ENCODE data around the gene BCL7C. TPM values are rescaled to one million over a fixed set of nuclear protein-coding genes. Genes with fewer than 3 reads are reported as not detected.

Gene BCL7C
- total and polyA plus RNA-seq, 2 of the 13 experiments (the other 11 are each of a cell fraction or from before 2014, with no cell fraction given), result 17.7 to 33.8 TPM

DNA sequence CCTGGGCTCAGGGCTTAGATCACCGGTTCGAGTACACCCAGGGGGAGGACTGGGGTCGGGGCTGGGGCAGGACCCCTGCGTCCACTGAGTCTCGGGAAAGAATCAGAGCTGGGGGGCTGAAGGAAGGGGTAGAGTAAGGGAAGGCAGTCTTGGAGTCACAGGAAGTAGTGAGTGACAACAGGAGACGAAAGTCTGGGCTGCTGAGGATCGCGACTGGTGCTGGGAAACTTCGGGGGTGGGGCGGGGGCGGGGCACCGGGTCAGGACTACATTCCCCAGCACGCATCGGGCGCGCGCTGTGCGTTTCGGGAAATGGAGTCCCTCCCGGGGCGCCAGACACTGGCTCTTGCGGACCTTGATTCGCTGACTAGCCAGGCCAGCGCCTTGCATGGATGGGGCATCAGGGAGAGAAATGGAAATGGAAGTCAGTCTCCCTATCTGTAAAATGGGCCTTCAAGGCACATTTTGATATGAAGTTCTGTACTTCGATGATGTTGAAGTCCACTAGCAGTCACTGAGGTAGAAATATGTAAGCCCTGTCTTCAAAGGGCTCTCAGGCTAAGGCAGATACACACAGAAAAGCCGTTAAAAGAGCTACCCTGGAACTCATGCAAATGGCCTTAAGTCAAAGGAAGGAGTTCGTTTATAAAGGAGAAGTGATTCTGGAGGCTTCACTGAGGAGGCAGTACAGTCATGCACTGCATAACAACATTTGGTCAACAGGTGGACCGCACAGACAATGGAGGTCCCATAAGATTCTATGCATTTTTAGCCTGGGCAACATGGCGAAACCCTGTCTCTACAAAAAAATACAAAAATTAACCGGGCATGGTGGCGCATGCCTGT is 3.2 kb upstream of the BCL7C start (continued):
- TF ChIP-seq ASH2L (IDR thresholded peaks at IDR 0.05; ENCODE audit: insufficient read length, low read depth, low read length), result peak; percentile 74
- TF ChIP-seq, protein P1, sequence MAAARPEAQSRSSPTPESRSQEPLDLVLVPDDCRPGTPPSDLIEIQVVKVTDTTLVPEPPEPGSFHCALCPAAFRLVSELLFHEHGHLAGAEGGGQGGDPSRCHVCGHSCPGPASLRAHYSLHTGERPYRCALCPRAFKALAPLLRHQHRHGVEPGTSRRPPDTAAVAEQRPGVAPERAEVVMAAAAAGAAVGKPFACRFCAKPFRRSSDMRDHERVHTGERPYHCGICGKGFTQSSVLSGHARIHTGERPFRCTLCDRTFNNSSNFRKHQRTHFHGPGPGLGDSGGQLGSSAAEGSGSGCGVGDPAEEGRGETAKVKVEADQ (CRISPR knock-in tag; IDR thresholded peaks at IDR 0.05; ENCODE audit: borderline replicate concordance), result no peak; the same call in 1 of the 2 replicates
- TF ChIP-seq ZNF207 (IDR thresholded peaks at IDR 0.05; ENCODE audit: borderline replicate concordance), result no peak
- TF ChIP-seq NFE2L1 (CRISPR knock-in tag; IDR thresholded peaks at IDR 0.05; ENCODE audit: borderline replicate concordance), result no peak
- peak; percentile 31 for TF ChIP-seq SKI (IDR thresholded peaks at IDR 0.05; ENCODE audit: partially characterized antibody)
- TF ChIP-seq NCOR1 (IDR thresholded peaks at IDR 0.05; ENCODE audit: borderline replicate concordance, low read length), result no peak
- 0 out of 2 replicates have a peak, but pooled peaks have one; percentile 14 for TF ChIP-seq ZSCAN21 (CRISPR knock-in tag; IDR thresholded peaks at IDR 0.05; ENCODE audit: borderline replicate concordance)
- no peak for TF ChIP-seq ZSCAN29 (CRISPR knock-in tag; conservative IDR thresholded peaks at IDR 0.05)
- no peak for TF ChIP-seq ZNF136 (CRISPR knock-in tag; IDR thresholded peaks at IDR 0.05; ENCODE audit: low read depth)
- TF ChIP-seq HOXA3 (CRISPR knock-in tag; IDR thresholded peaks at IDR 0.05), result peak; percentile 75
- no peak for TF ChIP-seq SAFB2 (CRISPR knock-in tag; IDR thresholded peaks at IDR 0.05; ENCODE audit: borderline replicate concordance, low read depth)
- no peak; the same call in 1 of the 2 replicates for TF ChIP-seq ZNF333 (CRISPR knock-in tag; IDR thresholded peaks at IDR 0.05; ENCODE audit: borderline replicate concordance)
- TF ChIP-seq ZC3H13 (CRISPR knock-in tag; IDR thresholded peaks at IDR 0.05), result no peak
- TF ChIP-seq, protein P2, sequence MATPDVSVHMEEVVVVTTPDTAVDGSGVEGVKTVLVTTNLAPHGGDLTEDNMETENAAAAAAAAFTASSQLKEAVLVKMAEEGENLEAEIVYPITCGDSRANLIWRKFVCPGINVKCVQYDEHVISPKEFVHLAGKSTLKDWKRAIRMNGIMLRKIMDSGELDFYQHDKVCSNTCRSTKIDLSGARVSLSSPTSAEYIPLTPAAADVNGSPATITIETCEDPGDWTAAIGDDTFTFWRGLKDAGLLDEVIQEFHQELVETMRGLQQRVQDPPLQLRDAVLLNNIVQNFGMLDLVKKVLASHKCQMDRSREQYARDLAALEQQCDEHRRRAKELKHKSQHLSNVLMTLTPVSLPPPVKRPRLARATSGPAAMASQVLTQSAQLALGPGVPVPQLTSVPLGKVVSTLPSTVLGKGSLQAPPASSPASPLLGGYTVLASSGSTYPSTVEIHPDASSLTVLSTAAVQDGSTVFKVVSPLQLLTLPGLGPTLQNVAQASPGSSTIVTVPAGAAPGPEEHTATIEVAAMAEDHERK (CRISPR knock-in tag; IDR thresholded peaks at IDR 0.05; ENCODE audit: low read depth), result no peak
- no peak for TF ChIP-seq DR1 (CRISPR knock-in tag; IDR thresholded peaks at IDR 0.05)
- TF ChIP-seq, protein P3, sequence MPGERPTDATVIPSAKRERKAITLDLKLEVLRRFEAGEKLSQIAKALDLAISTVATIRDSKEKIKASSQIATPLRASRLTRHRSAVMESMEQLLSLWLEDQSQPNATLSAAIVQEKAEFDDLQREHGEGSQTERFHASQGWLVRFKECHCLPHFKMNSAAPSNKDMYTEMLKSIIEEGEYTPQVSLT (CRISPR knock-in tag; IDR thresholded peaks at IDR 0.05; ENCODE audit: borderline replicate concordance, low read depth), result no peak
- TF ChIP-seq, protein P4, sequence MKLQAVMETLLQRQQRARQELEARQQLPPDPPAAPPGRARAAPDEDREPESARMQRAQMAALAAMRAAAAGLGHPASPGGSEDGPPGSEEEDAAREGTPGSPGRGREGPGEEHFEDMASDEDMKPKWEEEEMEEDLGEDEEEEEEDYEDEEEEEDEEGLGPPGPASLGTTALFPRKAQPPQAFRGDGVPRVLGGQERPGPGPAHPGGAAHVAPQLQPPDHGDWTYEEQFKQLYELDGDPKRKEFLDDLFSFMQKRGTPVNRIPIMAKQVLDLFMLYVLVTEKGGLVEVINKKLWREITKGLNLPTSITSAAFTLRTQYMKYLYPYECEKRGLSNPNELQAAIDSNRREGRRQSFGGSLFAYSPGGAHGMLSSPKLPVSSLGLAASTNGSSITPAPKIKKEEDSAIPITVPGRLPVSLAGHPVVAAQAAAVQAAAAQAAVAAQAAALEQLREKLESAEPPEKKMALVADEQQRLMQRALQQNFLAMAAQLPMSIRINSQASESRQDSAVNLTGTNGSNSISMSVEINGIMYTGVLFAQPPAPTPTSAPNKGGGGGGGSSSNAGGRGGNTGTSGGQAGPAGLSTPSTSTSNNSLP (IDR thresholded peaks at IDR 0.05; ENCODE audit: low read depth, low read length), result no peak
- TF ChIP-seq MXD4 (CRISPR knock-in tag; IDR thresholded peaks at IDR 0.05), result no peak
- TF ChIP-seq, protein P5, sequence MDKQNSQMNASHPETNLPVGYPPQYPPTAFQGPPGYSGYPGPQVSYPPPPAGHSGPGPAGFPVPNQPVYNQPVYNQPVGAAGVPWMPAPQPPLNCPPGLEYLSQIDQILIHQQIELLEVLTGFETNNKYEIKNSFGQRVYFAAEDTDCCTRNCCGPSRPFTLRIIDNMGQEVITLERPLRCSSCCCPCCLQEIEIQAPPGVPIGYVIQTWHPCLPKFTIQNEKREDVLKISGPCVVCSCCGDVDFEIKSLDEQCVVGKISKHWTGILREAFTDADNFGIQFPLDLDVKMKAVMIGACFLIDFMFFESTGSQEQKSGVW (CRISPR knock-in tag; IDR thresholded peaks at IDR 0.05; ENCODE audit: borderline replicate concordance), result no peak
- TF ChIP-seq, protein P6, sequence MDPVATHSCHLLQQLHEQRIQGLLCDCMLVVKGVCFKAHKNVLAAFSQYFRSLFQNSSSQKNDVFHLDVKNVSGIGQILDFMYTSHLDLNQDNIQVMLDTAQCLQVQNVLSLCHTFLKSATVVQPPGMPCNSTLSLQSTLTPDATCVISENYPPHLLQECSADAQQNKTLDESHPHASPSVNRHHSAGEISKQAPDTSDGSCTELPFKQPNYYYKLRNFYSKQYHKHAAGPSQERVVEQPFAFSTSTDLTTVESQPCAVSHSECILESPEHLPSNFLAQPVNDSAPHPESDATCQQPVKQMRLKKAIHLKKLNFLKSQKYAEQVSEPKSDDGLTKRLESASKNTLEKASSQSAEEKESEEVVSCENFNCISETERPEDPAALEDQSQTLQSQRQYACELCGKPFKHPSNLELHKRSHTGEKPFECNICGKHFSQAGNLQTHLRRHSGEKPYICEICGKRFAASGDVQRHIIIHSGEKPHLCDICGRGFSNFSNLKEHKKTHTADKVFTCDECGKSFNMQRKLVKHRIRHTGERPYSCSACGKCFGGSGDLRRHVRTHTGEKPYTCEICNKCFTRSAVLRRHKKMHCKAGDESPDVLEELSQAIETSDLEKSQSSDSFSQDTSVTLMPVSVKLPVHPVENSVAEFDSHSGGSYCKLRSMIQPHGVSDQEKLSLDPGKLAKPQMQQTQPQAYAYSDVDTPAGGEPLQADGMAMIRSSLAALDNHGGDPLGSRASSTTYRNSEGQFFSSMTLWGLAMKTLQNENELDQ (CRISPR knock-in tag; IDR thresholded peaks at IDR 0.05; ENCODE audit: borderline replicate concordance), result no peak

Data from HepG2 (cell line).